HL-60/S4 treated with phorbol 12-myristate 13-acetate at 8.2 ng/mL for 4 days and 3 days (cell line): ENCODE results near the gene ELP4.
"Not testable (repeated sequence)": the region's sequence is repeated elsewhere in the genome, so short reads cannot be mapped to it uniquely, and the experiment has no call there.

Source experiments
- in situ Hi-C: fragments of 300-500 bp; cut with MboI; formaldehyde crosslinking; loops from 2 replicates; pipeline ENCODE4 v1.15.0; 2022; ENCODE audit warnings: low sequenced_read_pairs

ELP4 gene

DNA sequence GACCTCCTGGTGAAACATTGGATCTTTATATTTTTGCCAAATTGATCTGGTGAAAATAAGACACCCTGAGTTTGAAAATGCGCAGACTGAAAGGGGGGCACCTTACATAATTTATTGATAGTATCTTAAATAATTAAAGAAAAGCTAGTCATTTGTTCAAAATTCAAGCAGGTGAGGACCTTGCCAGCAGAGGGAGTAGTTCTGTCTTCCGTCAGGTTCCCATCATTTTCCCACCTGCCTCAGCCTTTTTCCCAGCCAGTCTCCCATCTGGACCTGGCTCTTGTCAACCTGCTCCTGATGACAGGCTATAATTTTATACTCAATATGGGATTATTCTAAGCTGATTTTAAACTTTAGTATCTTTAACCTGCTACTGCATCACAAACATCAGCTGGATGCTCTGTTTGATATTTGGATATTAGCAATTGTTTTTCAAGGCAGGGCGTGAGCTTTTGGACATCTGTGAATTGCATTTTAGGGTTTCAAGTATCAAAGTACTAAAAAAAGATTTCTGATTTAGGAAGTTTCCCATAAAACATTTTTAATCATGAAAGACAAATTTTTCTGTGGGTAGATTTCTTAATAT is 132.0 kb downstream of the ELP4 start:
- in situ Hi-C loops, result no loop called here

DNA sequence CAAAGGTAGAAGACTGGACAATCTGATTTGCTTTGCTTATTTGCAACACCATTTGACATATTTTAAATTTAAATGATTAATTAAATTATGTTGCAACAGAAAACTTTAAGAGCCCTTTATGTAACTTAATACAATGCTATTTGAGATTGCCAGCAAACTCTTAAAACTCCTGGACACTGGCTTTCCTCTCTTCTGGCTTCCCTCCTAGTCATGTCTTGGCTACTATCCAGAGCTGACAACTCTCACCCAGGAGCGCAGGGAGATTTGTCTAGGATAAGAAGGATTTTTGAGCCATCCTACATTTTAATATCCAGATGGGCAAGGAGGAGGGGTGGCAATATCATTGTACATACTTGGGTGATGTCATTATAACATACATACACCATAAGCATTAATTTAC is 134.3 kb downstream of the ELP4 start:
- in situ Hi-C loops, result no loop called here

DNA sequence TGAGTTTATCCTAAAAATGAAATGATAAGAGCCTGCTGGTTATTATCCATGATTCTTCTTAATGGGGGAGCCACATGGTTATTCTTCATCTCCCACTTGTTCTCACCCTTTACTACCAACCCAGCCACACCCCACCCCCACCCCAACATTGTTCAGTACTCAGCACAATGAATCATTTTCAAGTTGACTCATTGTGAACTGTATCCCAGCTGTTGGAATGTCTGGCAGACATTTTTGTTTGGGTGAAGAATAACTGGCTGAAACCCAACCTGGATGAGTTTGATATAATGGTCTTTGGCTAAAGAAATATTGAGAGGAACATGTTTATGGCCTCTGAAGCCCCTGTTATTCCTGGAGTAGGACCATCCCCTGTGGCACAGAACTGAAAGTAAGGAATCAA is 136.2 kb downstream of the ELP4 start:
- in situ Hi-C loops, result no loop called here

DNA sequence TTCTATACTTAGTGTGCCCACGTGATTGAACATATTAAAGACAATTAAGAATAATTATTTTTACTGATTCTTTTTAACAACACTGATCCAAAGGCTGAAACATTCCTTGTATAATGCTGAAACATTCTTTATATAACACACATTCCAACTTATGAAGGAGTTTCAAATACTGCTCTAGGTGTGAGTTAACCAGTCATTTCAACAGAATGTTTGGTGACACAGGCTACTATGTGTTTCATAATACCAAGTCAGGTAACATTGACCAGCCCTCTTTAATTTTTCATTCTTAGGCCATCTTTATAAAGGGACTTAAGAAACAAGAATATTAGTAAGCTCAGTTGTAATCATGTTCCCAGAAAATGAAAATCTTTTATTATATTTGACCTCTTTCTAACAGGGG is 136.6 kb downstream of the ELP4 start:
- in situ Hi-C loops, result no loop called here

DNA sequence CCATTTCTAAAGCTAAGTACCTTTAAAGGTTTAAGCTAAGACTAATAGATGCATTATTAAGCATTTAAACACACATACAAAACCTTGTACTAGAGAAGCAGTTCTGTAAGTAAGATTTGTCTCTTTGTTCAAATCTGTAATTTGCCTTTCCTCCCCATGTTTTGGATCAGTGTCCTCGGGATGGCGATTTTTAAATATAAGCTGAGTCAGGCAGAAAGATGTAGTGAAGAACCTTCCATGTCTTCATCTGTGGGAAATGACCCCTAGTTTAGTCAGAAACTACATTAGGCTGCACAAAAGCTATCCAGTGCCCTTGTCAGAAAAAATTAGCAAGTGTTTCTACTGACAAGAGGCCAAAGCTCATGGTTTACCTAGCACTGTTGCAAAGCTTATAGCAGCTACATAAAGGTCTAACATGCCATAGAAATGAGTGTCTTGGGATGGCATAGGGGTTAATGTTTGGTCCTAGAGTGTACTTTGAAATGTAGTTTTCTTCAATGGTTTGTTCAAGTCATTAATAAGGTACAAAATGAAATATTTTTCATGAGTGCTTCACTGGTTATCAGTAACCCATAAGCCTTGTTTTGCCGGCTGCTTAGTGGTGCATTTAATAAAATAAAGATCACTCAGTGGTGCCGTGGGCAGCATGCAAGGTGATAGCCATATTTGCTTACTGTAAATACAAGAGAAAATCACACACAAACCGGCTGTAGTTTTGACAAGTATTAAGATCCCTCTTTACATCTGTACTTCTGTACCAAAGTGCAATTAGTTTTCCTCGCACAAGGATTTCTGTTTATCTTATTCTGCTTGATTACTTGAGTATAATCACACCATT is 139.8 kb downstream of the ELP4 start:
- in situ Hi-C loops, result no loop called here

DNA sequence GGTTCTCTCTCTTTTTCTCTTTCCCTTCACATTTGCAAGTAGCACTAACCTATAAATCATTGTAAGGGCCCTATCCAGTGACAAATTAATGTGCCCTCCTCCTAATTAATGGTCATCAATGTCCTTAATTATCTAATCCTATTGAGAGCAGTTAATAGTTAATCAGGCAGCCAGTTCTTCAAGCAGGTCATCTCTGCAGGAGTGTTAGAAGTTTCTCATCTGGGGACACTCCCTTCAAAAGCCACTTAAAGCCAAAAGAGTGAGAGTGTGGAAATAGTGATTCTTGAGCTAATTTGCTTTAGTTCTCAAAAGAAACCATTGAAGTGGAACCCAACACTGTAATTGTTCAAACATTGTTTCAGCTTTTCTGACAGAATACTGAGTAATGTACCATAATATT is 141.6 kb downstream of the ELP4 start:
- in situ Hi-C loops, result no loop called here

DNA sequence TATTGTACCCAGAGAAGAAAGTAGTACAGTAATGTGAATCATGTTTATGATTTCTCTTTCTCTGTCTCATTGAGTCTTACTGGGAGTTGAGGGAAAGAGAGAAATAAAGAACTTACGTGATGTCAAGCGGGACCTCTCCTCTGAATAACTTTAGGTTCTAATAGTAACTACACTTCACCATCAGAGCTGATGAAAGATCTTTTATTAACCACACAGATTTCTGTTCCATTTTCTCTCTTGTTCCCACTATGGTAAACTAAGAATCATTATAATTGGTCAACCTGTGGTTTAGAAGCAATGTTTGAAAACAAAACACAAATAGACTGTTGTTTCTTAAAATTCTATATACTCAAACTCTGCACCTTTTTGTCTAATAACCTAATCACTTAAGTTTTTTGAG is 142.3 kb downstream of the ELP4 start:
- in situ Hi-C loops, result no loop called here

DNA sequence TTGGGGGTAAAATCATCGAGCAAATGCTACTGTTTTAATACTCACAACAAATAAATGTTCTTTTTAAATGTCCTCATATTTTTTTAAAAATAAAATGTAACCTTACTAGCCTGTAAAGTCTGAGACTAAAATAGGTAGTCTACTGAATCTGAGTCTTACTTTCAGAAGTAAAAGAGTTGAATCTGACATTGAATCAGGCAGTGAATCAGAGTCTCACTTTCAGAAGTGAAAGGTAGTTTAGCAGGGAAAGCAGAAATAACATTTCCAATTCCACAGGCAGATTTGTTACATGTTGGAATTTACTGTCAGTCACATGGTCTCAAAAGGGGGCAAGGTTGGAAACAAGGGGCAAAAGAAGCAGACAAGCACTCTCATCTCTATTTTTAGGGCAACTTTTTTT is 143.0 kb downstream of the ELP4 start:
- in situ Hi-C loops, result no loop called here

DNA sequence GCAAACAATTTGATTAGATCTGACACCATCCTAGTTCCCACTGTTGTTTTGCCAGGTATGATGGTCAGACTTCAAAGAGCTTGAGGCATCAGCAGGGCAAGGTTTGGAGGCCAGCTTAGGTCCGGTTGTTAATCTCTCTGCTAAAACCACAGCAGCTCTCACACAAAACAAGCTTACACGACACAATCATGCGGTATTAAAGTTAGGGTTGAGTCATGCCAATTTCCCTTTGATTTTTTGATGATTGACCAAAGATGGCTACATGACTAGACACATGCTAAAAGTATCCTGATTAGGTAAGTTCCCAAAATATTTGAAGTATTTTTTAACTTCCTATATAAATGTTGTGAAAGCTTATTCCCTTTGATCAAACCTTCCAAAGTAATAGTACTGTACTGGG is 145.9 kb downstream of the ELP4 start:
- in situ Hi-C loops, result no loop called here

DNA sequence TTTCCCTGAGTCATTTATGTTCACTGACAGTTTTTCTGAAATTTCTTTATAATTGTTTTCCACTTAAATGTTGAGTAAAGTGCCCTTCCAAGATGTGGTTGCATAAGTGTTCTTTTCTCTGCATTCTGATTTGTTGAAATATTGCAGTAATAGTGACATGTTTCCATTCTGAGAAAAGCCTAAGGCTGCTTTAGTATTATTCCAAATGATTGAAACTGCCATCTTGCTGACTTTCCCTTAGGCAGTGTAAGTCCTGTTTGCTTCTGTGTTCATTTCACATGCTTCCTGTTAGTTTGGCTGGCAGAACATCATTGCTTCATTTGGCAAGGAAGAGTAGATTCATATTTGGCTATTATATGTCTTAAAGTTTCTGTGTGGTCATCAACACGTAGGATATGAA is 146.5 kb downstream of the ELP4 start:
- in situ Hi-C loops, result no loop called here

DNA sequence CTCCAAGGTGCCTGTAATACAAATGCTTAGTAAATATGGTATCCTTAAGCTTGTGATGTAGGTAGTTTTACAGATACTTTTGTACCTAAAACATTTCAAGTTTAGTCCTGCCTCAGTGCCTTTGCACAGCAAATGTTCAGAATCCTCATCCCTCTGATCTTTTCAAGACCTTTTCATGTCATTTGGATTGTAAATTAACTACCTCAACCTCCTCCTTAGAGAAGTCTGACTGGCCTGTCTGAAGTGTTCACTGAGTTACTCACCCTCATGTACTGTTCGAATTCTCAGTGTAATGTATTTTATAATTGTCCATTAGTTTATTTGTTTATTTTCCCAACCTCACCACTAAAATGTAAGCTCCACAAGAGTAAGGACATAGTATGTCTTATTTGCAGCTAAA is 147.5 kb downstream of the ELP4 start:
- in situ Hi-C loops, result no loop called here

DNA sequence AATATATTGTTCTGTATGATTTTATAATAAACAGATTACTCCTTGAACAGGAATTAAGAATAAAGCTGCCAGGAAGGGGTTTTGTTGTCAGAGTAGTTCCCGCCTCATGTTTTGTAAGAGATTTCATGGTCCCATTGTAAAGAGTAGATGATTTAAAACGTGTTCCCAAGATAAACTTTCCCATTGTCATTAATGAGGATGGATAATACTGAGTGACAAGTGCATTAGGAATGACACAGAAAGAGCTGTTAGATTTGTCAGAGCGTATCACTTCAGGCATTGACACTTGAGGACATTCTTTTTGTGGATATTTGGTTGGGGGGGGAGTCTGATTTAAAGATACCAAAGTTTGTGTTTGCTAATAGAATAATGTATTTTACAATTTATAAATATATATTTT is 154.6 kb downstream of the ELP4 start:
- in situ Hi-C loops, result no loop called here

DNA sequence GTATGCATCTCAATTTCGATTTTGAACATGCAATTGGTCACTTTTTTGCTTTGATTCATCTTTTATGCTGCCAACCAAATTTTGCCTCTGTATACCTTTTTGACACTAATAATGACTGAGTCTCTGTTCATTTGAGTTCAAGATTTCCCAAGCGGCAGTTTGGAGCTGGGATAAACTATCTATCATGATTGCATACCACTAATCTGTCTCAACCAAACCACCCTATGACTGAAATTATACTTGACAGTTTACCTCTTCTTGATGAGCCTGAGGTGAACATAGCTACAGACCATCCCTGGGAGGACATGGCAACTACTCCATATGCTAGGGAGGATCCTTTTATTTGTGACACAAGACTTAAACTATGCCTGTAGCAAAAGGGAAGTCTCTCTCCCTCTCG is 155.4 kb downstream of the ELP4 start:
- in situ Hi-C loops, result no loop called here

DNA sequence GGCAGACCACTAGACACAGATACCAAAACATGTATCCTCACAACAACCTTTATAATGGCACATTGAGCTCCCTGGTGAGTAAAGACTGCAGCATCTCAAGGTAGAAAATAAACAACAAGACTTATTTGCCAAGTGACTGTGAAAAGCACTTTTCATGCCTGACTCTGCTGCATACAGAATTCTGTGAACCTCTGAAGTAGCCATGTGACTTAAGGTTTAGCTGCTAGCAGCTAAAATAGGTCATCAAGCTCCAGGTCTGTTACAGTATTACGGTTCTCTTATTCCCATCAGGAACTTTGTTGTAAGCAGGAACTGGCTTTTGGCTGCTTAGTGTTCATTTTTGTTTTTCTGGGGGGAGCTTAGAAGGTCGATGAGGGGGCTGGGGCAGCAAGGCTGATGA is 162.1 kb downstream of the ELP4 start:
- in situ Hi-C loops, result no loop called here

DNA sequence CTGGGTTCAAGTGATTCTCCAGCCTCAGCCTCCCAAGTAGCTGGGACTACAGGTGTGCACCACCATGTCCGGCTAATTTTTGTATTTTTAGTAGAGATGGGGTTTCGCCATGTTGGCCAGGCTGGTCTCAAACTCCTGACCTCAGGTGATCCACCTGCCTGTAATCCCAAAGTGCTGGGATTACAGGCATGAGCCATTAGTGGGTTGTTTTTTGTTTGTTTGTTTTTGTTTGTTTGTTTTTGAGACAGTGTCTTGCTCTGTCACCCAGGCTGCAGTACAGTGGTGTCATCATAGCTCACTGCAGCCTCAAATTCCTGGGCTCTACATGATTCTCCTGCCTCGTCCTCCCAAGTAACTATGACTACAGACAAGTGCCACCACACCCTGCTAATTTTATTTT is 163.5 kb downstream of the ELP4 start:
- in situ Hi-C loops, result not testable (repeated sequence)

DNA sequence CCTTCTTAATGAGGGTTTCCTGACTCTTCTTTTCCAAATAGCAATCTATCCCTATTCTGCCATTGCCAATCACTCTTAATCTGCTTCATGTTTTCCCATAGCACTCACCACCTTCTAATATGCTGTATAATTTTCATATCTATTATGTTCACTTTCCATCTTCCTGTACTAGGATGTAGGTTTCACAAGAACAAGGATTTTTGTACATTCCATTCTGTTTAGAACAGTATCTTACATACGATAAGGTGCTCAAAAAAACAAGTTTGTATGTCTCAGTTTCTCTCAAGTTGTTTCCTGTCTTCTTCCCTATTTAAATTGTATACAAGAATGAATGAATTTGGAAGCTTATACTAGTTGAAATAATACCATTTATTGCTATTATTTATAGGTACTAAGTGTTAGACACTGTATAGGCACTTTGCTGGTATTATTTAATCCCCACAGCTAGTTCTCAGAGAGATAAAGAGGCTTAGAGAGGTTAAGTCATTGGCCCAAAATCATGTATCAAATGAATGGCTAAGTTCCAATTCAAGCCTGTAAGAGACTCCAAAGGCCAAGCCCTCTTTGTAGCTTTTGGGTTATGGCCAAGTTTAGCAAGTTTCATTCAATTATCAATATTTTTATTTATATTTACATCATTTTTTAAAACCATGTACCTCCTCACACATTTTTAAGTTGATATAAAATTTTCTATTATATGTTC is 166.9 kb downstream of the ELP4 start:
- in situ Hi-C loops, result no loop called here

DNA sequence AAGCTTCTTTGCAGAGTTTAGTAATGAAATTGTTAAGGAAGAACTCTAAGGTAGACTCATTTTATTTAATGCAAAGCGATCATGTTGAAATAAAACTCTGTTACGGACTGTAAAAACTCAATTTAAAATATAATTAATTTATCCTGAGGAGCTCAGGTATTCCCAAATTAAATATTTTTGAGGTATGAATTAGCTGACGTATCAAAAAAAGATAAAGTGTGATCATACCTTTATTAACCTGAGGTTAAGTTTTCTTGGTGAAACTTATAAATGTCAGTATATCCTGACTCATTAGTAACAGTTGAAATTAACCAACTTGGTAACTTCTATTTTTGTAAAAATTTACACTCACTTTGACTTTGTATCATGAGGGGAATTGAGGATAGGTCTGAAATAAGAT is 171.2 kb downstream of the ELP4 start:
- in situ Hi-C loops, result no loop called here

DNA sequence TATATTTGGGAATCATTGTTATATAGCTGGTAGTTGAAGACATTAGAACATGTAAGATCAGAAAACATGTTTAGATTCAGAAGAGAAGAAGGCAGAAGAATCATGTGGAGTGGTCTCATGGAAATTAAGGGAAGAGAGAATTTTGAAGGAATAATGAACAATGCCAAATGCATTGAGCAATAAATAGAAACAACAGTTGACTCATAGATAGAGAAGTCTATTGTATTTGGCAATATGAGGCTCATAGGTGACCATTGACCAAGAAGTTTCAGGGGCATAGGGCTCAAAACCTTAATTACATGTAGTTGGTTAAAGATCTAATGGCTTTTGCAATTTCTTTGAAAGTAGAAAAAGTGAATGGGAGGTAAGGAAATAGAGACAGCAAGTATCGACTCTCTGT is 177.7 kb downstream of the ELP4 start:
- in situ Hi-C loops, result no loop called here

DNA sequence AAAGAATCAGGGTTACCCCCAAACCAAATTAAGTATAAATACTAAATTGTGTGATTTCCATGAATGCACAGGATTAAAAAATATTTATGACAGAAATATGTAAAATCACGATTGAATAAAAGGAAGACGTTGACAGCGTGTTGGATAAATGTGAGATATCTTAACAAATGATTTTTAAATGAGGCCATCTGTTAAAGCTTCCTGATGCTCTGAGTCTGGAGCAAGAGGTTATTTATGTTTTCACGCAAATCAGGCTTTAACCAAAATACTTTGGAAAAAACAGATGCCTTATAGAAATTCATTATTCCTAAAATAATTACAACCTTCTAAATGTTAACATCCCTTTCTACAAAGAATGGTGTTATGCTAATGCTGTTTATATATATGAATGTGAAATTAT is 178.3 kb downstream of the ELP4 start:
- in situ Hi-C loops, result no loop called here

DNA sequence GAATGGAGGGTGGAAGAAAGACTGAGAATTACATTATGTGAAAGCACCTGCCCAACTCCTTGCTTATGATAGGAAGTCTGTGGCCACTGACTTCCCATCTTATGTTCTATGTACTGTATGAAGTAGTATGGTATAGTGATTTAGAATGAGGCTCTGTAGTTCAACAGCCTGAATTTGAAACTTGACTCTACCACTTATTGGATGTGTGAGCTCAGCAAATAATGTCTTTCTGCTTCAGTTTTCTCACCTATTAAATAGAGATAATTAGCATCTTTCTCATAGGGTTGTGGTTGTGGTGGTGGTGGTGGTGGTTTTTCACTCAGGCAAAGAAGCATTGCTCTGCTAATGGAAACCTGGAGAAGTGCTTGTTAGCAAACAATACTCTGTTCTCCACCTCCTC is 180.0 kb downstream of the ELP4 start:
- in situ Hi-C loops, result no loop called here

DNA sequence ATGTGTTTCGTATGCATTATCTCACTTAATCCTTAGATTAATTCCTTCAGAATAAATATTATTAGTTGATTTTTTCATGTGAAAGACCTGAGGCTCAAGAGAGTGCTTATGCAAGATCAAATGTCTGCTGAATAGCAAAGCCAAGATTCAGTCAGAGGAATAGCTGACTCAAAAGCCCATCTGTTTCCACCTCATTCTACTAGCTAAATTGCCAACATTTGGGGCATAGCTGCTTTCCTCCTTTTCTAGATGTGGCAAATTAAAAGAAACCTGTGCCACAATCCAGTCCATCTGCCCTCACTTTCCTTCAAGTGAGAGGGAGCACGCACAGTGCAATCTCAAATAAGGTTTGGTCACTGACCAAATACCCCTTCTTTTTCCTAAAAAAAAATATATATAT is 180.5 kb downstream of the ELP4 start:
- in situ Hi-C loops, result no loop called here

DNA sequence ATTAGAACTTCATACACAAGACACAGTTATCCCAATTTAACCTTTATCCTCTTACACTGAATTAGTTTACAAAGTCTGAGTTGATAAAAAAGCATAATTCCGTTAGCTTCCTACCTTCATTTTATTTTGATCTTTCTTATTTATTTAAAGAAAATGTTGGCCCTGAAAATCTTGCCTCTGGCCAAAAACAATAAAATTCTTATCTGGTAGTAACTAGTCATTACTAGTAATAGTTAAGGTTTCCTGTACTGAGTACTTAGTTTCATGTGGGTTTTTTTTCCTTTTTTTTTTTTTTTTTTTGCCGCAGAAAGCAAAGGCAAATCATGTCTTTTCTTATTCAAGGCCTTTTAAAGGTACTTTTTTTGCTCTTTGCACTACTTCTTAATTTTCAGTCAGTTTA is 180.9 kb downstream of the ELP4 start:
- in situ Hi-C loops, result no loop called here
